Measurements from ENCODE around the gene NUP210.

The NUP210 gene

GRCh38 chr3:13307041-13307440 lies 113.1 kb downstream of the NUP210 start:
- DNase-seq (ENCODE audit: insufficient read length) (no peak), FAIRE-seq (no peak)
- TF ChIP-seq TAF1 (IDR thresholded peaks at IDR 0.05; ENCODE audit: borderline replicate concordance, low read depth, low read length) (no peak), POLR2A (IDR thresholded peaks at IDR 0.05; ENCODE audit: low read depth, low read length) (no peak), POLR2AphosphoS5 (IDR thresholded peaks at IDR 0.05; ENCODE audit: low read depth, low read length) (no peak)

- TF ChIP-seq POLR2AphosphoS5 (IDR thresholded peaks at IDR 0.05; ENCODE audit: low read depth, low read length) (no peak), TAF1 (IDR thresholded peaks at IDR 0.05; ENCODE audit: borderline replicate concordance, low read depth, low read length) (no peak), POLR2A (IDR thresholded peaks at IDR 0.05; ENCODE audit: low read depth, low read length) (no peak)
- FAIRE-seq (no peak), DNase-seq (ENCODE audit: insufficient read length) (no peak)
These were observed 114.5 kb downstream of the NUP210 start for GRCh38 chr3:13305623-13306022.

GRCh38 chr3:13303410-13303809 lies 116.7 kb downstream of the NUP210 start:
- DNase-seq (ENCODE audit: insufficient read length) (no peak), FAIRE-seq (no peak)
- TF ChIP-seq POLR2AphosphoS5 (IDR thresholded peaks at IDR 0.05; ENCODE audit: low read depth, low read length) = no peak
- no peak for TF ChIP-seq POLR2A (IDR thresholded peaks at IDR 0.05; ENCODE audit: low read depth, low read length)
- TF ChIP-seq TAF1 (IDR thresholded peaks at IDR 0.05; ENCODE audit: borderline replicate concordance, low read depth, low read length) = no peak

- no peak for DNase-seq (ENCODE audit: insufficient read length)
- TF ChIP-seq POLR2A (IDR thresholded peaks at IDR 0.05; ENCODE audit: low read depth, low read length) (no peak), TAF1 (IDR thresholded peaks at IDR 0.05; ENCODE audit: borderline replicate concordance, low read depth, low read length) (no peak), POLR2AphosphoS5 (IDR thresholded peaks at IDR 0.05; ENCODE audit: low read depth, low read length) (no peak)
- no peak for FAIRE-seq
These were observed 118.7 kb downstream of the NUP210 start for GRCh38 chr3:13301286-13301987.

GRCh38 chr3:13300546-13301285 lies 119.4 kb downstream of the NUP210 start:
- TF ChIP-seq POLR2A (IDR thresholded peaks at IDR 0.05; ENCODE audit: low read depth, low read length) (no peak), POLR2AphosphoS5 (IDR thresholded peaks at IDR 0.05; ENCODE audit: low read depth, low read length) (no peak)
- no peak for DNase-seq (ENCODE audit: insufficient read length)
- FAIRE-seq = no peak

GRCh38 chr3:13299531-13300155 lies 120.5 kb downstream of the NUP210 start:
- FAIRE-seq (no peak), DNase-seq (ENCODE audit: insufficient read length) (no peak)
- no peak for TF ChIP-seq POLR2A (IDR thresholded peaks at IDR 0.05; ENCODE audit: low read depth, low read length)
- TF ChIP-seq TAF1 (IDR thresholded peaks at IDR 0.05; ENCODE audit: borderline replicate concordance, low read depth, low read length) = no peak
- no peak for TF ChIP-seq POLR2AphosphoS5 (IDR thresholded peaks at IDR 0.05; ENCODE audit: low read depth, low read length)

- TF ChIP-seq POLR2AphosphoS5 (IDR thresholded peaks at IDR 0.05; ENCODE audit: low read depth, low read length) (no peak), TAF1 (IDR thresholded peaks at IDR 0.05; ENCODE audit: borderline replicate concordance, low read depth, low read length) (no peak), POLR2A (IDR thresholded peaks at IDR 0.05; ENCODE audit: low read depth, low read length) (no peak)
- FAIRE-seq (no peak), DNase-seq (ENCODE audit: insufficient read length) (no peak)
These were observed 123.5 kb downstream of the NUP210 start for GRCh38 chr3:13296662-13297061.

- FAIRE-seq (no peak), DNase-seq (ENCODE audit: insufficient read length) (no peak)
- TF ChIP-seq POLR2A (IDR thresholded peaks at IDR 0.05; ENCODE audit: low read depth, low read length) (no peak), TAF1 (IDR thresholded peaks at IDR 0.05; ENCODE audit: borderline replicate concordance, low read depth, low read length) (no peak), POLR2AphosphoS5 (IDR thresholded peaks at IDR 0.05; ENCODE audit: low read depth, low read length) (no peak)
These were observed 125.4 kb downstream of the NUP210 start for GRCh38 chr3:13294442-13295351.

GRCh38 chr3:13292375-13292774 lies 127.7 kb downstream of the NUP210 start:
- TF ChIP-seq POLR2A (IDR thresholded peaks at IDR 0.05; ENCODE audit: low read depth, low read length) (no peak), POLR2AphosphoS5 (IDR thresholded peaks at IDR 0.05; ENCODE audit: low read depth, low read length) (no peak), TAF1 (IDR thresholded peaks at IDR 0.05; ENCODE audit: borderline replicate concordance, low read depth, low read length) (no peak)
- no peak for FAIRE-seq
- DNase-seq (ENCODE audit: insufficient read length) = no peak

- TF ChIP-seq POLR2A (IDR thresholded peaks at IDR 0.05; ENCODE audit: low read depth, low read length) (no peak), TAF1 (IDR thresholded peaks at IDR 0.05; ENCODE audit: borderline replicate concordance, low read depth, low read length) (no peak)
- DNase-seq (ENCODE audit: insufficient read length) = no peak
- no peak for FAIRE-seq
These were observed 129.2 kb downstream of the NUP210 start for GRCh38 chr3:13290941-13291340.

GRCh38 chr3:13289771-13290285 lies 130.3 kb downstream of the NUP210 start:
- no peak for FAIRE-seq
- no peak for DNase-seq (ENCODE audit: insufficient read length)
- TF ChIP-seq POLR2A (IDR thresholded peaks at IDR 0.05; ENCODE audit: low read depth, low read length) (no peak), TAF1 (IDR thresholded peaks at IDR 0.05; ENCODE audit: borderline replicate concordance, low read depth, low read length) (no peak), POLR2AphosphoS5 (IDR thresholded peaks at IDR 0.05; ENCODE audit: low read depth, low read length) (no peak)

All from GM12892 (cell line).